Measurements from ENCODE around the gene MRPL12.
"Not testable (repeated sequence)": the region's sequence is repeated elsewhere in the genome, so short reads cannot be mapped to it uniquely, and the experiment has no call there.

The MRPL12 gene

DNA sequence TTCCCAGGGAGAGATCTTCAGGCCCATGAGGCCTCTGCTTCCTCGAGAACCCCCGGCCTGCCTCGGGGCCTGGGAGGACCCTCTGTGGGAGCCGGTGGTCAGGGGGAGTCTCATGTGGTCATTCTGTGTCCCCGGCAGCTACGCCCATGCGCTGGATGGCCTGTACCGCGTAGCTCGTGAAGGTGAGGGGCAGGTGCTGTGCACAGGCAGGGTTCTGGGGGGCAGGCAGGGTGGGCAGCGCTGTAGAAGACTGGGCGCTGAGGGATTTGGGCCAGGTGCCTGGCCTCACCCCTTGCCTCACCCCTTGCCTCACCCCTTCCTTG, 13.5 kb downstream of the MRPL12 start:
- no peak for DNase-seq (ENCODE audit: low read depth)

DNA sequence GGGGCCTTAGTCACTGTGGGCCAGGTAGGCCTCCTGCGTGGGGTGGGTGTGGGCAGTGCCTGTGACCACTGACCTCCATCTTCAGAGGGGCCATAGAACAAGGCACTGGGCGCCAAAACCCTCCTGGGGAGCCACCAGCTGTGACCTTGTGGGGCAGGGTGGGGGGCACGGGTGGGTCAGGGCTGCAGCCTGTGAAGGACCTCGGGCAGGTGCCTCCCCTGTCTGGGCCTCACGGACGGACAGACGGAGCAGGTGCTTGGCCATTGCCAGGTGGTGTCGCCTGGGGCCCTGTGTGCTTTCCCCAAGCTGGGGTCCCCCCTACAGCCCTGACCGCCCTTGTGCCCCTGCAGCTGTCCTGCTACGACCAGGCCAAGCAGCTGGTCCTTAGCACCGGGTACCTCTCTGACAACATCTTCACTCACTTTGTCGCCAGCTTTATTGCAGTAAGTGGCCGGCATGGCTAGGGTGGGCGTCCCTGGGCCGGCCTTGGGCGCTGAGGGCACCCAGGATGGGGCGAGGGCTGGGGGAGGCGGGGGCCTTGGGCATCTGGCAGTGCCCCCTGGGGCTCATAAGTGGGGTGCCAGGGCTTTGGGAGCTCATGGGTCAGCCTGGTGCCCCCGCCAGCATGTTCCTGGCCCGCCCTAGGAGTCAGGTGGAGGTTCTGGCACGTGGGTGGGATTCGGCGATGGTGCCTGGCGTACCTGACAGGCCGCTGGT, 14.0 kb downstream of the MRPL12 start:
- no peak for DNase-seq (ENCODE audit: low read depth)

DNA sequence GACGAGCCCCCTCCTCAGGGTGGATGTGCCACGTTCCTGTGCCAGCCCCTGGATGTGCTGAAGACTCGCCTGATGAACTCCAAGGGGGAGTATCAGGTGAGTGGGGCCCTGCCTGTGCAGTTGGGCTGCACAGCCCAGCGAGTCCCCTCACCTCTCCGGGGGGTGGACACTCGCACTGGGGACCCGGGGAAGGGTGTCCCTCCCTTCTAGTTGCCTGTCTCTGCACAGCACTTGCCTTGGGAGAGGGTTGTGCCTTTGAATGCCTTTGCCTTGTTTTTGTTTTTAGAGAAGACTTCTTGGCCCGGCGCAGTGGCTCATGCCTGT, 14.6 kb downstream of the MRPL12 start:
- DNase-seq (ENCODE audit: low read depth): no peak

DNA sequence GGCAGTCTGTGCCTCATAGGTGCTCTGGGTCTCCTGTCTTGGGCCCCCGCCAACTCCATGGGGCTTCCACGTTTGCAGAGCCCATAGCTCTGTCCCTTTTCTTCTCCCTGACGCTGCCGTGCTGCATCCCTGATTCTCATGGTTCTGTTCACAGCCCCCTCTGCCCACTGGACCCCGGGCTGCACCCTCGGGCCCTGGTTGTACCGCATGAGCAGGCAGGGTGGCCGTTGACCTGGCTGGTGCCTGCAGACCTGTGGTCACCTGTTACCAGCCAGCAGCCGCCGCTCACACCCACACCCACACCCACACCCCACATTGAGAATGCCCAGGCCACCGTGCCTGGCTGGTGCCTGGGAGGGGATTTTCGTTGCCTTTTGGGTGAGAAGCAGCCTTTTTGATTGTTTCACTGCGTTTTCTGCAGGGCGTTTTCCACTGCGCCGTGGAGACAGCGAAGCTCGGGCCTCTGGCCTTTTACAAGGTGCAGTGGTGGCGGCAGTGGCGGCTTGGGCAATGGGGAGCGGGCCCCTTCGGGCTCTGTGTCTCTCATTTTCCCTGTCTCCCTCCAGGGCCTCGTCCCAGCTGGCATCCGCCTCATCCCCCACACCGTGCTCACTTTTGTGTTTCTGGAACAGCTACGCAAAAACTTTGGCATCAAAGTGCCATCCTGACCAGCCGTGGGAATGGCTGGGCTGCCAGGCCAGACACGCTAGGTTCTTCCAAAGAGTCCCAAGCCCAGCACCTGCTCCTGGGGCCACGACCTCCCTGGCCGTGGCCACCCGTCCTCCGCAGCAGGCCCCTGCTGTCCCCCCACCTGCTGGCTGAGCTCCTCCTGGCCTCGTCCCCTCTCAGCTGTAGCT, 16.5 kb downstream of the MRPL12 start:
- no peak for DNase-seq (ENCODE audit: low read depth)

DNA sequence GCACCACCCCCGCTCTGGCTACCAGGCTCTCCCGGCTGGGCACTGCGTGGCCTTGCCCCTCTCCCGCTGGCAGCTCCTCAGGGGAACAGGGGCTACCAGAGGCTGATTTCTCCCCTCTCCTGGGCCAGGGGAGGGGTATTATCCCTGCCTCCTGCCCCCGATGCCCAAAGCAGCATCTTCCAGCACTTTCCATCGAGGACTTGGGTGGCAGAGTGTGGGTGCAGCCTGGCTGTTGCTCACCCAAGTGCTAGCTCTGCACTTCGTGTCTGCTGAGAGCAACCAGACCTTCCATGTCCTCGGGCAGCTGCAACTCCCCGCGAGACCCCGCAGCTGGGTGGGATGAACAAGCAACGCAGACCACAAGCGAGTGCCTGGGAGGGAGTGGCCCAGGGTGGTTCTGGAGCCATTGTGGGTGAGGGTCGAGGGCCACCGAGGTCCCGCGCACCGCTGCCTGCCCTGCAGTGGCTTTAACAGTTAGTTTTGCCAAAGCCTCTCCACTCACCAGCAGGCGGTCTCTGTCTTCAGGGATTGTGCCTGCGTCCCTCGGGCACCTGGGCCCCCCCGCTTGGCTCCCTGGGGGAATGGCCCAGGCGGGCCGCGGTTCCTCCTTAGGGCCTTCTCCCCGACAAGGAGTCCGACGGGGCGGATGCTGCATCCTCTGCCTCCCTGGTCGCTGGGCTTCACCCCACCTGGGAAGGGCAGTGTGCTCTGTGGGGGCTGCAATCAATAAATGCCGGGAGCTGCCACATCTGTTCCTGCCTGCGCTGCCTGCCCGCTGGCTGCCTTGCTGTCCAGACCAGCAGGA, 17.3 kb downstream of the MRPL12 start:
- DNase-seq (ENCODE audit: low read depth): no peak

DNA sequence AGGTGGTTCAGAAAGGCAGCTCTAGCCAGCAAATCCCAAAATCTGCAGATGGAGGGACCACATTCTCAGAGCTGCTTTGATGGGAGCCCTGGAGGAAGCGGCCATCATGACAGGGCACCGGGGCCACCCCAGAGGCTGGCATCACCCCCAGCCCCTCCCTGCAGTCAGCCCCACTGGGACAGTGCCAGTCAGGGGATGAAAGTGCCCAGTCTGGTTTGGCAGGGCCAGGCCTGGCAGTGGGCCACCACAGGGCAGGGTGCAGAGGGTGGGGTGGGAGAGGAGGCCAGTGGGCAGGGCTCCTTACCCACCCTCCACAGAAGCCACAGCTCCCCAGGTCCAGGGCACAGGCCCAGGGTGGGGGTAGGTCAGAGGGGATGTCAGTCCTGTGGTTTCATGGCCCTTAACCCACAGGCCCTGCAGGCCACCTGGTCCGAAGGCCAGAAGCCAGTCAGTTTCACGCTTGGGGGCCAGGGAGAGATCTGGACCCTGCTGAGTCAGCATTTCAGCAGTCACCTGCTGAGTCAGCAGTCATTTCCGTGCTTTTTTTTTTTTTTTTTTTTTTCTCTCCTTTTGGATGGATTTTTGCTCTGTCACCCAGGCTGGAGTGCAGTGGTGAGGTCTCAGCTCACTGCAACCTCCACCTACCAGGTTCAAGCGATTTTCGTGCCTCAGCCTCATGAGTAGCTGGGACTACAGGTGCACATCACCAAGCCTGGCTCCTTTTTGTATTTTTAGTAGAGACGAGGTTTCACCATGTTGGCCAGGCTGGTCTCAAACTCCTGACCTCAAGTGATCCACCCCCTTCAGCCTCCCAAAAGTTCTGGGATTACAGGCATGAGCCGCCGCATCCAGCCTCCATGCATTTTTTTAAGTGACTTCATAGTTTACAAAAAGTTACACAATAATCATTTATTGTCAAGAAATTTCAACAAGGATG, 19.3 kb downstream of the MRPL12 start:
- peak; percentile 40 for DNase-seq (ENCODE audit: low read depth)

DNA sequence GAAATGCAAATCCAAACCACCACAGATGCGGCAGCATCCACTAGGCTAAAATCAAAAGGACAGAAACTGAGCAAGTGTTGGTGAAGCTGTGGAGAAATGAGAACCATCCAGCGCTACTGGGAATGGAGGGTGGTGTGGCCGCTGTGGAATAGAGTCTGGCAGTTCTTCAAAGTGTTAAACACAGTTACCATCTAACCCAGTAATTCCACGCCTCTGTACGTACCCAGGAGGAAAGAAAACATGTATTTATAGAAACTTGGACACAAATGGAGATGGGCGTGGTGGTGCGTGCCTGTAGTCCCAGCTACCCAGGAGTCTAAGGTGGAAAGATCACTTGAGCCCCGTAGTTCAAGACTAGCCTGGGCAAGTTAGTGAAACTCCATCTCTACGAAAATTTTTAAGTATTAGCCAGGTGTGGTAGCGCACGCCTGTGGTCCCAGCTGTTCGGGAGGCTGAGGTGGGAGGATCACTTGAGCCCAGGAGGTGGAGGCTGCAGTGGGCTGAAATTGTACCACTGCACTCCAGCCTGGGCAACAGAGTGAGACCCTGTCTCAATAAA, 20.6 kb downstream of the MRPL12 start:
- no peak for DNase-seq (ENCODE audit: low read depth)

DNA sequence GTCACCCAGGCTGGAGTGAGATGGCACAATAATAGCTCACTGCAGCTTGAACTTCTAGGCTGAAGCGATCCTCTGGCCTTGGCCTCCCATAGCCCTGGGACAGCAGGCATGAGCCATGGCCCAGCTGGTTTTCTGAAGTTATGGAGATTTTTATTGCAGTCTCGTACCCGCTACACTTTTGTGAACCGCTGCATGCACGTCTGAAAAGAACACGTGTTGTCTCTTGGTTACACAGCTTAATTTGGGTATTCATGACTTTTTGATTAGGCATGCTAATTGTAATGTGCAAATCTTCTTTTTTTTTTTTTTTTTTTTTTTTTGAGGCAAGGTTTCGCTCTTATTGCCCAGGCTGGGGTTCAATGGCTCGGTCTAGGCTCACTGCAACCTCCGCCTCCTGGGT, 22.3 kb downstream of the MRPL12 start:
- DNase-seq (ENCODE audit: low read depth): no peak

DNA sequence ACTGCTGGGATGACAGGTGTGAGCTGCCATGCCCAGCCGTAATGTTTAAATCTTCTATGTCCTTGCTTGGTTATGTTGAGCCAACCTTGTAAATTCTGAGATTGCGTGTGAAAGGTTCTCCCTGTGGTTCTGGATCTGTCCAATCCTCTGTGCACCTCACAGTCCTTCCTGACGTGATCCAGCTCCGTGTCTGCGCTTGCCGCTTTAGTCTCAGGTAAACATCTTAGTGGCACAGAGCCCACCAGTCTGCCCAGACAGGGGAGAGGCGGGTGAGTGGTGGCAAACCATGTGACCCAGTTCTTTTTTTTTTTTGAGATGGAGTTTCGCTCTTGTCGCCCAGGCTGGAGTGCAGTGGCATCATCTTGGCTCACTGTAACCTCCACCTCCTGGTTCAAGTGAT, 22.8 kb downstream of the MRPL12 start:
- DNase-seq (ENCODE audit: low read depth): no peak

DNA sequence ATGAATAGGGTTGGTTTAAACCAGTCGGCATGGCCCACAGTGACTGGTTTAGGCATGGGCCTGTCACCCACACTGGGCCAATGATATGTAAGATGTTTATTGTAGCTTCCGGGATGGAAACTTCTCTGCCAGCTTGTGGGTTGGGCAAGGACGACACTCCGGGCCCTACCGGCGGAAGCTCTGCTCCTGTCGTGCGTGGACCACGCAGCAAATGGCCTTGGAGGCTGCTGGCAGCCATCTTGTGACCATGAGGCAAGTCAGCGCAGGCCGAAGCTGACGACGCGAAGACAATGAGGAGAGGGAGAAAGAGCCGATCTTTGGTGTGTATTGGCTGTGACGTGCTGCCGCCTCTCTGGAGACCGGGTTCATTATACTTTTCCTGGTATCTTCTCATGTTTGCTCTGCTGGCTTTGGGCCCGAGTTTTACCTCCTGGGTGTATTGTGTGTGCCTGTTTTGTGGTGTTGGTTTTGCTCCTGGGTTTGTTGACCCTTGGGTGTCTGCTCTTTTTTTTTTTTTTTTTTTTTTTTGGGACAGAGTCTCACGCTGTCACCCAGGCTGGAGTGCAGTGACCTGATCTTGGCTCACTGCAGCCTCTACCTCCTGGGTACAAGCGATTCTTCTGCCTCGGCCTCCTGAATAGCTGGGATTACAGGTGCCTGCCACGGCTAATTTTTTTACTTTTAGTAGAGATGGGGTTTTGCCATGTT, 24.3 kb downstream of the MRPL12 start:
- no peak for DNase-seq (ENCODE audit: low read depth)

DNA sequence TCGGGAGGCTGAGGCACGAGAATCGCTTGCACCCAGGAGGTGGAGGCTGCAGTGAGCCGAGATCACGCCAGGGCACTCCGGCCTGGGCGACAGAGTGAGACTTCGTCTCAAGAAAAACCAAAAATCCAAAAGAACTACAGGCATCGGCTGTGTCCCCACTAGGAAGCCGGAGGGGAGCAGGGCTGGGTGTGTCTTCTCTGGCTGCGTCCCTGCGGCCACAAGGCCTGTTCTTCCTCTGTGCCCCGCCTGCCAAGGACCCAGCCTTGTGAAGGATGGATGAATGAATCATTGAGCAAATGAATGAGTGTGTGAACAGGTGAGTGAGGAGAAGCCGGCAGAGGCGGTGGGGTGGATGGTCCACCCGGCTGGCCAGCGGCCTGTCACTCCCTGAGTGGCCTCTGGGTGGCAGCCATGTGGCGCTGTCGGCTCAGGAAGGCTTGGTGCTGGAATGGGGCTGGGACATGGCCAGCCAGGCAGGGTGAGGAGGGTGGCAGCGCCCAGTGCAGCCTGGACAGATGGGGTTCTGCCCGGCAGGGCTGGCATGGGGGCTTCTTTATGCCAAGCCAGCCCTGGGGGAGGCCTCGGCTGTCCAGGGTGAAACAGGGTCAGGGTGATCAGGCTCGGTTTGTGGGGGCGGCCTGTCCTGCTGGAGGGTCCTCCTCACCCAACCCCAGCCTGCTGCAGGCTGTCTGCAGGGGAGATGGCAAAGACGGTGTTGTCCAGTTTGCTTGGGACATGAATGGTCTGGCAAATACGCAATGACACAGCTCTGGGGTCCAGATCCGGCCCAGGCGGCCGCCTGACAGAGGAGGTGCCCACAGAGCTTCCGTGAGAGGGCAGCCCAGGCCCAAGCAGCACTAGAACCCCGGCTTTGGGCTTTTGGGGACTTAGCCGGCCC, 30.6 kb downstream of the MRPL12 start:
- peak; percentile 56 for DNase-seq (ENCODE audit: low read depth)

DNA sequence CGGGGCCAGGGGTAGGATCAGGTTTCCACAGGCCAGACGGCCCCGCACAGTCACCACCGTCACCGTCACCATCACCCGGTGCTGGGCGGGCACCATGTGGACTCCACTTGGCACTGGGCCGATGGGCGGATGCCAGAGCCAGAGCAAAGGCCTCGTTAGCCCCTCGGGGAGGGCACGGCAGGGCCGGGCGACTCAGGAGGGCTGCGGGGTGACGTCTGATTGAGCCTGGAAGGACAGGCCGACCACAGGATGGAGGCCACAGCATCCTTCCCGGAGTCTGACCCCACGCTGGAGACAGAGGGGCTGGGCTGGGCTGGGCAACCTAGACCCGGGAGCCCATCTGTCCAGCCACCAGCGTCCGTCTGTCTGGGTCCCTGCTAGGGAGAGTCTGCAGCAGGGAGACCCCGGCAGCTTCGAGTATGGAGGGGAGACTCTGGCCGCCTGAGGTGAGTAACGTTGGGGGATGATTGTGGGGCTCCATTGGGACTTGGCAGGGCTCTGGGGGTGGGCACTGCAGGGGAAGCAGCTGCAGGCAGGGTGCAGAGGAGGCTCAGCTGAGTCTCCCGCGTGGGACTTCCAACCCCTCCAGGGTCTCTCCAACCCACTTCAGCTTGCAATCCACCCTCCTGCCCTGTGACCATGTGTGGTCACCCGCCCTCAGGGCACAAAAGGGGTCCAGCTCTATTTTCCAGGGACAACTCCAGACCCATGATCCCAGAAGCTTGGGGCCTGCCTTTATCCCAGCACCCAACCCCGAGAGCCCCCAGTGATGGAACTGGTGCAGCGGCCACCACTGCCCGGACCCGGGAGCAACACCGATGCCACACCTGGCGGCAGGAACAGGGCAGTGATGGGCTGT, 31.5 kb downstream of the MRPL12 start:
- DNase-seq (ENCODE audit: low read depth): no peak

DNA sequence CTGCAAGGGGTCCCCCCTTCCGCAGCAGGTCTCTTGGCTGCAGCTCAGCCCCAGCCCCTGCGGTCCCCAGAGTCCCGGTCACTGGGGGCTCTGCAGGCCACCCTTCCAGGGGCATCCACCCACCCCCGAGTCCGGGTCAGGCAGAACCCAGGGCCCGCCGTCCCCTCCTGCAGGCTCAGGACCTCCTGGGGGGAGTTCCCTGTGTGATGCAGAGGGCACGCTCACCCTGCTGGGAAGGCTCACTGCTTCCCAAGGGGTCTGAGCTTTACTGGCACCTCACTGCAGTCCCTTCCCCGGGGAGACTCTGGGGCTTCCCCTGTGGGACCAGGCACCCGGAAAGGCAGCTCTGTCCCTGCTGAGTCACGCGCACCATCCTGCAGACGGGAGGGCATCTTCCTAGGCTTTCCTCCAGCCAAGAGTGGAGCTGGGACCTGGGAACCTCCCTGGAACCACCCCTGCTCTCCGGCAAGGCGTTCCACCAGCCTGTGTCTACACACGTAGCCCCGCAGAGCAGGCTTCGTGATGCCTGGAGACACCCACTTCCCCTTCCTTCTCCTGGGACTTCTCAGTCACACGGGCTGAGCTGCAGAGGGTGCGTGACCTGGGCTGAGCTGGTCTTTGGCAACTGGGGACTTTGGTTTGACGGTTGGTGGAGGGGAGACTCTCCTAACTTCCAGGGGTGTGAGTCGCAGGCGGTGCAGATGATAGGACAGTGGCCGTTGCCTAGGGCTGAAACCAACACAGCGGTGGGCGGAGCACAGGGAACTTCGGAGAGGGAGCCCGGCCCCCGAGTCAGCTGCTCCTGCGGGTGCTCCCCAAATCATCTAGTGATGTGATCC, 32.3 kb downstream of the MRPL12 start:
- DNase-seq (ENCODE audit: low read depth): no peak

DNA sequence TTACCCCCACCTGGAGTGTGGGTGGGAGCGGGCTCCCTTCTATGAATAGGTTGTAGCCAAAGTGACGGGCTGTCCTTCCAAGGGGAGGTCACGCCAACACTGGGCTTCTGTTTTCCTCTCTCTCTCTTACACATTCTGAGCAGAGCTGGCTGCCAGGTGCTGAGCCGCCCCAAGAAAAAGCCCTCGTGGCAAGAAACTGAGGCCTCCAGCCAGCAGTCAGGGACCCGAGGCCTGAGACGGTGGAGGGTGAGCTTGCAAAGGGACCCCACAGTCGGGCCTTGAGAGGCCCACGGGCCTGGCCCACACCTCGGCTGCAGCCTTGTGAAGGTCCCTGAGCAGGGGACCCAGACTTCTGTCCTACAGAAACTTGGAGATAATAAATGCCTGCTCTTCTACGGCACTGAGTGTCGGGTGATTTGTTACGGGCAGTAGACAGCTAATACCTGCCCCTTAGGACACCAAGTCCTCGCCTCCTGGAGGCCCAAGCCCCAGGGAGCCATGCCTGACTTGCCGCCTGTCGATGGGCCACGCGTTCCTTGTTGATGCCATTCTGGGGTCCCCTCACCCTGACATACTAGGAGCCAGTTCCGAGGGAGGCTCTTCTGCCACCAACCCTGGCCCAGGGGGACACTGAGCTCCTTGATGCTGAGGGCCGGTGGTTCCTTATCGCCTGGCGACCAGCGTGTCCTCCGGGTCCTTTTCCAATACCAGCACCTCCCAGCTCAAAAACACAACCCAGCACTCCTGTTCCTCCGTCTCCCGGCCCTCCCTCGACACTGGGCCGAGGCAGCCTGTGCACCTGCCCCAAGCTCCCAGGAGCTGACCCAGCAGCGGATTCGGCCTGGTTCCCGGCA, 35.0 kb downstream of the MRPL12 start:
- no peak for DNase-seq (ENCODE audit: low read depth)

DNA sequence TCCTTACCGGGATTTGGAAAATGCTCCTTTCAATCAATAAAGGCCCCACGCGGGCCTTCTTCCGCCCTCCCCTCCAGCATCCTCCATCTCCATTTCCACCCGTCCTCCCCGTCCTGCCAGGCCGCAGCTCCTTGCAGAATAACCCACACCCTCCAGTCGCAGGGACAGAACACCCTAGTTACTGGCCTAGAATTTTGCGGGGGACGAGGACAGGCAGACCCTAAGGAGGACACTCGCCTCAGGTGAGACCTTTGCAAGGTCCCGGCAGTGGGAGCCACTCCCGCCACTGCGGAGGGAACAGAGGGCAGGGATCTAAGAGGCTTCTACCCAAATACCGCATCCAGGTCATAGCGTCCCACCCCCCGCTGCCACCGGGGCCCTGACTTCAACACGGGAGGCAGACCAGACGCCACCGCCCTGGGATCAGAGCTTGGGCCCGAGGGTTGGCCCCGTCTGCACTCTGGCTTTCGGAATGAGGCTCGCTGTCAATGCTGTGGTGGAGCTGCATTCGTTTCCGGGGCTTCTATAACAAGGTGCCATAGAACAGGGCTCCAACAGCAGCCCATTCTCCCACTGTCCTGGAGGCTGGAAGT, 35.7 kb downstream of the MRPL12 start:
- no peak for DNase-seq (ENCODE audit: low read depth)

DNA sequence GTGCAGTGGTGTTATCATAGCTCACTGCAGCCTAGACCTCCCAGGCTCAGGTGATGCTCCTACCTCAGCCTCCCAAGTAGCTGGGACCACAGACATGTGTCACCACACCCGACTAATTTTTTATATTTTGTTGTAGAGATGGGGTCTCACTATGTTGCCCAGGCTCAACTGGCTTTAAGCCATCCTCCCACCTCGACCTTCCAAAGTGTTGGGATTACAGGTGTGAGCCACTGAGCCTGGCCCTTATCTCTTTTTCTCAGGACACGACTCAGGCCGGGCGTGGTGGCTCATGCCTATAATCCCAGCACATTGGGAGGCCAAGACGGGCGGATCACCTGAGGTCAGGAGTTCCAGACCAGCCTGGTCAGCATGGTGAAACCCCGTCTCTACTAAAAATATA, 36.4 kb downstream of the MRPL12 start:
- DNase-seq (ENCODE audit: low read depth): not testable (repeated sequence)

All from fibroblast of gingiva (primary cell).